NCI-H345 treated with DMSO at 0.1 percent for 48 hours (cell line): ENCODE results near the gene POGLUT3.

Source experiments
- DNase-seq: peaks from one replicate; lab custom pipeline; 2025; ENCODE audit not compliant: unreplicated experiment; lab: John Stamatoyannopoulos, UW

Gene POGLUT3, protein sequence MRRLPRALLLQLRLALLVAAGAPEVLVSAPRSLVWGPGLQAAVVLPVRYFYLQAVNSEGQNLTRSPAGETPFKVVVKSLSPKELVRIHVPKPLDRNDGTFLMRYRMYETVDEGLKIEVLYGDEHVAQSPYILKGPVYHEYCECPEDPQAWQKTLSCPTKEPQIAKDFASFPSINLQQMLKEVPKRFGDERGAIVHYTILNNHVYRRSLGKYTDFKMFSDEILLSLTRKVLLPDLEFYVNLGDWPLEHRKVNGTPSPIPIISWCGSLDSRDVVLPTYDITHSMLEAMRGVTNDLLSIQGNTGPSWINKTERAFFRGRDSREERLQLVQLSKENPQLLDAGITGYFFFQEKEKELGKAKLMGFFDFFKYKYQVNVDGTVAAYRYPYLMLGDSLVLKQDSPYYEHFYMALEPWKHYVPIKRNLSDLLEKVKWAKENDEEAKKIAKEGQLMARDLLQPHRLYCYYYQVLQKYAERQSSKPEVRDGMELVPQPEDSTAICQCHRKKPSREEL

DNA sequence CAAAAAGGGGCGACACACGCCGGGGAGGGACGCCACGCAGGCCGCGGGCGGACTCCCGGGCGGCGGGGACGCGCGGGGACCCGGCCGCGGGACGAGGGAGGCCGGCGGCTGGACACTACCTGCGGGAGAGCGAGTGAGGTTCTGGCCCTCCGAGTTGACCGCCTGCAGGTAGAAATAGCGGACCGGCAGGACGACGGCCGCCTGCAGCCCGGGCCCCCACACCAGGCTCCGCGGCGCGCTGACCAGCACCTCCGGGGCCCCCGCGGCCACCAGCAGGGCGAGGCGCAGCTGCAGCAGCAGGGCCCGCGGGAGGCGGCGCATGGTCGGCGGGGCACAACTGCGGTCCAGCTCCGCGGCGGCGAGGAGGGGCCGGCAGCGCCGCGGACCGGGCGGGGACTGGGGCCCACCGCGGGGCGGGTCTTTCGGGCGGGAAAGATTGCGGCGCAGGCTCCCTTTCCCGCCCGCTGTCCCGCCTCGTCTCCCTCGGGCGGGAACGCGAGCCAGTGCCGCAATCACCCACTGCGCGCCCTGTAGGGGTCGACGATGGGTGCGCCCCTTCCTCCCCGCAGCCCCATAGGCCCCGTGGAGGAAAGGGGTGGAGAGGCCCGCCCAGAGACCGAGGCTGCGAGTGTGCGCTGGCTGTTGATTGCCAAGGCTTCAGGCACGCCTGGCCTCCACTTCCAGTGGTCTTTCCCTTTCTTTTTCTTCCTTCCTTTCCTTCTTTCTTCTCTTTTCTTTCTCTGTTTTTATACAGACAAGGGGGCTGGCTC lies at the start of gene POGLUT3:
POGLUT3 (minus strand) TSS at position 339 of the 770 bp plus-strand sequence; CDS start at position 321, 18 bp downstream.
- DNase-seq = peak; percentile 57

DNA sequence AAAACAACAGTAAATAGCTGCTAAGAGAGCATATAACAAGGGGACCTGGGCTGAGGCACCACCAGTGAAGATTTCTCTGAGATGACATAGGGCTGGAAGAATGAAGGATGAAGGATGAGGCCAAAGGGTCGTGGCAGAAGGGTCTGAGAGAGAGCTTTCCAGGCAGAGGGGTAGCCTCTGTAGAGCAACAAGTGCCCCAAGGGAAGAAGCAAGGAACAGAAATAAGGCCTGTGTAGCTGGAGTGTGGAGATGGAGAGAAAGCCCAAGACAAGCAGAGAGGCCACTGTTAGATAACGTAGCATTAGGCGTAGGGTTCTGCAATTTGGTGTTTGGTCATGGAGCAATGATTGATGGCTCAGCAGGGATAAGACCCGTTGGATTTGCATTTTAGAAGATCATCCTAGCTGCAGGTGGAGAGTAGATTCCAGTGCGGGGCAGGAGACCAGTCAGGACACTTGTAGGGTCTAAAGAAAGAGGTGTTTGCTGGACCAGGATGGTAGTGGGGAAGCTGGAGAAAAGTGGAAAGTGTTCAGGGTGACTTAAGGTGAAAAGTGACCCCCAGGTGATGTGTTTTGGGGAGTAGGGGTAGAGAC lies 47.8 kb upstream of the POGLUT3 start:
- no peak for DNase-seq

DNA sequence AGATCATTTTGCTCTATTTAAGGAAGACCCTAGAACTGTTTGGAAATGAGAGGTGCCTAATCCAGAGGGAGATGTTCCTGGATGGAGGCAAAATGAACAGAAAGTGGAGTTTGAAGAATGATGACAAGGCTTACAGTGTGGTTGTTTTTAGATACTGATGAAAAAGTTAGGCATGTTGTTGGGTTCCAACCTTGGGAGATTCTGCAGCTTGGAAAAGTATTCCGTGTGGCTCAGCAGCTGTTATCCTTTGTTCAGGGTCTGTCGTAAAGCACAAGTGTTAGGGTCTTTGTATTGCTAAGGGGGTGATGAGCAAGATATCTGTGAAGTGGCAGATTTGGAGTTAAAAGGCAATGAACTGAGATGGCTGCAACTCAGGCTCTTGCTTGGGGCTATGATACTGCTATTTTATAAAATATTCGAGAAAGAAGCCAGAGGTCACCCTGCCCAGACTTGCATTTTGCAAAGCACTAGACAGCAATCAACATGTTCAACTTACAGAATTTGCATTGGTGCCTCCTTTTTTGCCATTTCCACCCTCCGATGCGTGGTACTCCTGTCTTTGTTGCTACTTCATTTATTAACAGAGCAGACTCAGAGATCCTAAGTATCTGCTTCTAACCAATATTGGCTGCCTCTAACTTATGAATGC lies 45.3 kb upstream of the POGLUT3 start:
- no peak for DNase-seq

DNA sequence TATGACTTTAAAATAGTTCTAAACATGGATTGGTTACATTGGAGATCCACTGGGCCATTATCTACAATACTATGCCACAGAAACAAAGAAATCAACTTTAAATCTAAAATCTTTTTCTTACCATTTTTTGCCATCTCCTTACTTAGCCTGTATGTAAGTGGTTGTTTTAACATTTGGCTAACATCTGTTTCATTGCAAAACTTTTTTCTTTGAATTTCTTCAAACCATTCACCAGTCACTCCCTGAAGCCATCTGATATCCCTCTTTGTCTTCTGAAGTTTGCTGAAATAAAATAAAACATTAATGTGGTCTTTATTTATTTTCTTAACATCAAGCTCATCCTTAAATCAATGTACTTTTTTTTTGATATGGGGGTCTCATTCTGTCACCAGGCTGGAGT lies 43.3 kb upstream of the POGLUT3 start:
- DNase-seq = no peak

DNA sequence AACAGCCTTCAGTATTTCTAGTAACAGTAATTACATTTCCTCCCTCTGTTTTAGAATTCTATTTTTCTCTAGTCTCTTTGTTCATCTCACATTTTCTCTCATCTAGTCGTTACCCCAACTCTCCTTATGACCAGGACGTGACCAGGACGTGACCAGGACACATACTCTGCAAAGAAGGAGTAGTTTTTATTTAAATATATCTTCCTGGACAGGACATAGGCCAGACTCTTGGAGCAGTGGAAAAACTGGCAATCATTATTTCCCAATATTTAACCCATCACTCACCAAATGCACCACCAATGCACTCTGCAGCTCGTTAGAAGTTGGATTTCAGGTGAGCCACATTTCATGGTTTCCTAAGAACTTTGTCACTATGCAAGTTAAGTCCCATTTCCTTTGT lies 40.3 kb upstream of the POGLUT3 start:
- no peak for DNase-seq

DNA sequence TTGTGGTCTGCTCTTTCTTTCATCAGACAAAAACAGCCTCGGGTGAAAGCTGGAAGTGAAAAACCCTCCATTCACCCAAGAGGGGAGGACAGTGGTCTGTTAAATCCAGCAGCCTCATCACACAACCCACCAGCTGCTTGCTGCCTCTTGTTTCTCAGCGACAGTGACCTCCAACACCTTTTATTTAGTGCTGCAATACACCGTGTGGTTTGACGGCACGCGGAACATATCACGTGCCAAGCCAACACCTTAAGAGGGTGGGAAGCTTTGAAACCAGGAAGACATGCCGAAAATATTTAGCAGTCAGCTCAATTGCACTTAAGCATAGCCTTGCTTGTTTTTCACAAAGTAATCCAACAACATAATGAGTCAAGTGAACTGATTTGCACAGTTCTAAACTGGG lies 39.8 kb upstream of the POGLUT3 start:
- no peak for DNase-seq

DNA sequence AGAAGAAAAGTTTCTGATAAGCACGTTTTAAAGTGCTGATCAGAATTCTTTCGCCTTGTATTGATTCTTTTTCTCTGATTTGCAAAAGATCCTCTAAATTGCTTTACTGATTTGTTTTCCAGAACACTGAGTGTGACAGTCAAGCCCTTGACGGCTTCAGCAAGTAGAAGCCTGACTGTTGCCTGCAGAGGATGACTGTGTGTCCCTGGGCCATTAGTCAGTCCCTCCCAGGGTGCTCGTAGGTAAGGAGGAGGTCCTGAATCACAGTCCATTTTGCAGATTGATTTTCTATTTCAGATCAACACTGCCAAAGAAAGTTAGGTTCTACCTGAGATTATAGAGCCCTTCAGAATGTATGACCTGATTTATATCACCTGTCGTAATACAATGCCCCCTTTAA lies 38.6 kb upstream of the POGLUT3 start:
- no peak for DNase-seq

DNA sequence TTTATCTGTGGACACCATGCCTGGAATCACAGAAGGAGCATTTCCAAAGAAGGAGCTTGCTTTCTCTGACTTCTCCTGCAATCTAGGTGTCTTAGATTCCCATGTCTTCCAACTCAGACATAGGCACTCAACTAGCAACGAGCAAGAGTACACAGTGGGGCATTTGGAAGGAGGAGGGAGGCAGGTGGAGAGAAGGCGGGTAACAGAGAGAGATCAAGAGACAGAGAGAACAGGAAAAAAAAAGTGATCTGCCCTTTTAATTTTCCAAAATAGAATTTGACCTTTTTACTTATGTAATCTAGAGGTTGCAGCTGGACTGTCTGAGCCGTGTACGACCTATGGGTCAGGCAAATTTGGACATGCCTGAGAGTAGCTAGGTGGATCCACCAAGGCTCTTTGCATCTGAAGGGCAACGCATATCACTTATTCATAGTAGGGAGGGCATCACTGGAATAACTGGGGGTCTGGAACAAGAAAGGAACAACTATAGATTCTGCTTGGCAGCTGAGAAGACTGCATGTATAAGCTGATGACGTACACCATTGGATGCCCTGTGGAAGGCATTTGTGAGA lies 37.3 kb upstream of the POGLUT3 start:
- DNase-seq = no peak

DNA sequence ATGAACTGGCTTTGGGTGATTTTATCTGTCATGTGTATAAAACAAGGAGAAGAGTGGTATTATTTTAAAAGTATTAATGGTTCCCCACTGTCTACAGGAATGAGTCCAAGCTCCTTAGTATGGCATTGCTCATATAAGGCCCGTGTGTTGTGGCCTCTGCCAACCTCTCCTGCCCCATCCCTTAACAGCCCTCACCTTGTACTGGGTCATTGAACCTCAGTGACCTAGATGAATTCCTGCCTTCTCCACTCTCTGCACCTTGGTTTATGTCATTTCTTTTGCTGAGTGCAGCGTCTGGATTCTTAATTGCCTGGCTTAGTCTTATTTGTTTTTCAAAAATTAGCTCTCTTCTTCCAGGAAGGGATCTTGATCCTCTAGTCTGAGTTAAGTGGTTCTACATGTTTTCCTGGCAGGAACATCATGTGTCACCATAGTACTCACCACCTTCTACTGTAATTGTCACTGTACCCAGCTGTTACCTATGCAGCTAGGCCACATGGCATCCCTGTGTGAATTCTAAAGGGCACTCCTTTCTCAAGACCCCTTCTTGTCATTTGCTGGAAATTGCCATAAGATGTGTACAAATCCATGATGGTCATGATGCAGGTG lies 36.2 kb upstream of the POGLUT3 start:
- no peak for DNase-seq

DNA sequence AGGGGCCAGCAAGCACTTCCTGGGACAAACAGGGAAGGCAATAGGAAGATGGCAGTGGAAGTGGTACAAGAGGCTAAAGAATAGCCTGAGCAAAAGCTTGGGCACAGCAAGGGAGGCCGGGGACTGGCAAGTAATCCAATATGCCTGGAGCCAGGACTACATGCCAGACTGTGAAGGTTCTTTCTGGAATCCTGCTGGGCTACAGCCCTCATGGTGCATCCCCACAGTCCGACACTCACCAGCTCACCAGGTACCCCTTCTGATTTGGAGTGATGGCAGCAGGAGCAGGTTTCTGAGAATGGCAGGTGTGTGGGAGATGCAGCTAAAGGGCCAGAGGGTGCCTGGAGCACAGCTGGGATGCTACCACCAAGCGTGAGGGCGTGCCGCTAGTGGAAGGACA lies 32.2 kb upstream of the POGLUT3 start:
- DNase-seq = no peak

DNA sequence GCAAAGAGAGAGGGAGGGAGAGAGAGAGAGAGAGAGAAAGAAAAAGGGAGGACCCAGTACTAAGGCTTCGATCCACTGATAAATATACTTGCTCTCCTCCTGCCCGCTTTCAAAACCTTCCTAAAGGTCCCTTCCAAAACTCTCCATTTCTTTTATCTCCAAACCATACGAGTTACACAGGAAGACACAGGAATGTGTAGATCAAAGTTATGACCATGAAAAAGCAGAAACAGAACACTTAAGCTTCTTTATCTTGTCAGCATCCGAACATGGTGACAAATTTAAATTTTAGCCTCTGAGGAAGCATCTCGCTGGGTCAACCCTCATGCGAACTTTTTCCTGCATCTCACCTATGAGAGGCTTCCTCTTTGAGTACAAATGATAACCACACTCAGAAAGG lies 29.2 kb upstream of the POGLUT3 start:
- no peak for DNase-seq

DNA sequence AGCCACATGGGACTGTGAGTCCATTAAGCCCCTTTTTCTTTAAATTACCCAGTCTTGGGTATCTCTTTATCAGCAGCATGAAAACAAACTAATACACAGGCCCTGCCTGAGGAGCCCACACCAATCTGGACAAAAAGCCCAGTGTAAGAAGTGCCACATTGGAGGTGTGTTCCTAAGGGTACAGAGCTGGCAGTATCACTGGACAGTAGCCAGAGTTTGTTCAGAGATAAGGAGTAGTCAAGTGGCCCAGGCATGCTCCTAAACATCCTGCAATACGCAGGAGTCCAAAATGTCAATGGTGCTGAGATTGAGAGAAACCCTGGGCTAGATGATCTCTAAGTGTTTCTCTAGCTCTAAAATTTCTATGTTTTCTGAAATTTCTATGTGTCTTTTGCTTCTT lies 27.0 kb upstream of the POGLUT3 start:
- DNase-seq = no peak

DNA sequence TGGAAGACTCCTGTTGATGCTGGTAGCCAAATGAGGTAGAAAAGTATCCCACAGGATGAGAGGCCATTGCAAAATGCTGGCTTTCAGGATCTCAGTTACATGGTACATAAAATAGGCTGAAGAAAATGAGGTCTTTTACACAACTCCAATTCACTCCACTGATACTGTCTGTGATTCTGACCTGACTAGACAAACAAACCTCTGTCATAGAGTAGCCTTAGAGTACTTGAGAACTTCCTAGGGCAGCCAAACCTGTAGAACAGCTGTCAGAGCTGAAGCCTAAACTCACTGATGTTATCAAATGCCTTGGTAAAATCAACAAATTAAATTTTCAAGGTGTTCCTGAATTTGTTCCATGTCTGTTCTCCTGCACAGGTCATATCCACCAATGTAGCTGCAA lies 26.2 kb upstream of the POGLUT3 start:
- DNase-seq = no peak

DNA sequence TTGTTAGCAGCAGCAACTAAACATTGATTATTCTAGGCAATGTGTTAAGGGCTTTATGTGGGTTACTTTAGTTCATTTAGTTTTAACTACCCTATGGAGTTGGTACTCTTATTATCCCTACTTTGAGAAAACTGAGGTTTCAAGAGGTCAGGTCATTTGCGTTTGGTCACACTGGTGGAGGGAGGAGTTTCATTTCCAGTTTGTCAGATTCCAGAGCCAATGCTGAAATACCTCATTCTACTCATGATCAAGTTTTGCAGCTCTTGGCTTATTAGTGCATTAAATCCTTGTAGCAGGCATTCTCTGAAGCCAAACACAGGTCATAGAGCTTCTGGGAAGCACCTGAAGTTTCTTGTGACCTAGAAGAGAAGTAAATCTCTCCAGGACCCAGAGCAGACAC lies 24.1 kb upstream of the POGLUT3 start:
- DNase-seq = no peak

DNA sequence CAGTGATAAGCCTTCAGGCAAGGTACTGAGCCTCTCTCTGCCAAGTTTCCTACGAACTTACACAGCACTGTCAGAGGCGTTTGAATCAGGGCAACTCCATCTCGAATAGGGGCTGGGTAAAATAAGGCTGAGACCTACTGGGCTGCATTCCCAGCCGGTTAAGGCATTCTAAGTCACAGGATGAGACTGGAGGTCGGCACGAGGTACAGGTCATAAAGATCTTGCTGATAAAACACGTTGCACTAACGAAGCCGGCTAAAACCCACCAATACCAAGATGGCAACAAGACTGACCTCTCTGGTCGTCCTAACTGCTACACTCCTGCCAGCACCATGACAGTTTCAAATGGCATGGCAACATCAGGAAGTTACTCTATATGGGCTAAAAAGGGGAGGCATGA lies 20.4 kb upstream of the POGLUT3 start:
- no peak for DNase-seq

DNA sequence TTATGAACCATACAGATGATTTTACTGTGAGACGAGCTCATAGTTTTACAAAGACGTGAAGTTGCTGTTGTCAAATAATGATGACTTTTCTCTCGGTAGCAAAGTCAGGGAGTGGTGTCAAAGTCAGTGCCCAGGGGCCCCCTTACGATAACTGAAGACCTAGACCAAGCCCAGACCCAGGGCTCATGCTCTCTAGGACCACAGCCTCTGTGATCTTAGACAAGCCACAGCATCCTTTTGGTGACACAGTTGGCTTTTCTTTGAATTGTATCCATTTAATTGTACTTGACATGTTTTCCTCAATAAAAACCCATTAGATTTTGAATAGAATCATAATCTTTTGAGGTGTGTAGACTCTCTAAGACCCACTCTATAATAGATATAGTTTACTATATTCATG lies 17.9 kb upstream of the POGLUT3 start:
- no peak for DNase-seq

DNA sequence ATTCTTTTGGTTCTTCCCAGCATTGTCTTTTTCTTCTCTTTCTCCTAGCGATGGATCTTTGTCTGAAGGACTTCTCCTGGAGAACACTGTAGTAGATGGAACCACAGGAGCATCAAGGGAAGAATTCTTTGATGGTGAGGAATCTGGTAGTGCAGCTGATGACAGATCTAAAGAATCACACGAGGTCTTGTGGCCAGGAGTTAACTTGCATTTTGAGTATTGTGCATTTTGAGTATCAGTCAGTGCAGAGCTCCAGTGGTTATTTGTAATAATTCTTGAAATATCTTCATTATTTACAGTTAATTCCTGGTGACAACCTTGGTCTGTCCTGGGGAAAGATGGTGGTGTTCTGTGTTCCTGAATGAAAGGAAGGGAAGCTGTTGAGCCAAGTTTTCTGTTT lies 14.5 kb upstream of the POGLUT3 start:
- DNase-seq = no peak

DNA sequence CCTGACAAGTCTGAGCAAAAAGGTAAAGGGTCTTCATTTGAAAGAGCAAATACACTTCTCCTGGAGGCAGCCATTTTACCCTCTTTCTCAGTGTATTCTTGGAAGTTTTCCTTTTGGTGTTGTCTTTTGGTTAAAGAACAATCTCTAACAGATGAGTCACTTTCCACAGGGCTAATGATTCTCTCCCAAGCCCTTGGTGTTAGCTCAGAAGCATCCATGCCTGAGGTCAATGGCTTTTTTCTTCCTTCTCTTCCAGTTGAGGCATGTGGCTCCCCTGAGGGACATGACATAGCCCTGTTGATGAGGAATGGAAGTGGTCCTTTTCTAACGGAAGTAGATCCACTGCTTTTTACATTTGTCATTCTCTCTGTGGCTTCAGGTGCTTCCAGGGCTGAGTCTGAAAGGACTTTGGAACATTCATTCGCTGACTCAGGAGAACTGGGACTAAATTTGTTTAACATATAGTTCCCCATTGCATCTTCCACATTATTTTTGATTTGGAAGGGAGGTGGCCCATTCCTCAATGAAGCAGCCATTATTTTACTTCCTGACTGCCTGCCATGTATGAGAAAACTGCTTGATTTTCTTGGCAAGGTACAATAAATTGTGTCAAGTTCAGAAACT lies 13.8 kb upstream of the POGLUT3 start:
- no peak for DNase-seq

DNA sequence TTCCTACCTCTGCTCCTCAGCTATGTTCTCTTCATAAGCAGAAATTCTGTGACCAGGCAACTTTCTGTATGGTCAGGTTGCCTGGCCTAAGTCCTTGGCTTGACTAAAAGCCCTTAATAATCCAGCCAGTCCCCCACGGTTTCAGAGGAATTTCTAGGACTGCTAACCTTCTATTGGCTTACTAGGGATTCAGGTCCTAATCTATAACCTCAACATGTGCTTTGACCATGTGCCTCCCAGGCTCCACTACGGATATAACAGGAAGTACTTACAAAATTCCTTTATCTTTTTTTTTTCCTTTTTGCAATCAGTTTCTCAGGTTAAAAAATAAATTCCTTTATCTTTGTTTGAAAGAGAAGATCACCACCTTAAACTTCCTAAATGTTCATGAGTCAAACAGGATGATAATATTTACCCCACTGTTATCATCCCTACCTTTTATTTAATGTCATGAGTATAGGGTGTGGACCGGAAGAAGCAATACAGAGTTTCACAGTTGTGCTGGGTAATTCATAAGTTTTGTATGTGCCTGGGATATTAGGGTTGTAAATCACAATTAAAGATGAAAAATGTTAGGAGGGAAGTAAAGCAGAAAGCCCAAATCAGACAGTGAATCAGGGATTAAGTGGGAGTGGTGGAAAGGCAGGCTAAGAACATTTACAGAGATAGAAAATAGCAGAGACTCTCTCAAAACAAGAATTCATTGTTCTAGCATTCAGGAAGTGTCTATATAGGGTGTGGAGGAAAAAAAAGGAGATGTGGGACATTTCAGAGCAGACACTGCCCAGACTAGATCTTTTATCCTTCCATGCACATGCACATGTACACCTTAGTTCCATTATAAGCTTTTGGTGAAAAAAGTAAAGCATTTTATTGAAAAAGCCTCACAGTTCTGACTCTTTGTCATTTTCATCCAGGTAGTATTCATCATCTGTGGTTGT lies 10.7 kb upstream of the POGLUT3 start:
- no peak for DNase-seq
